ENCODE measurements around the gene TEAD2.

DNA sequence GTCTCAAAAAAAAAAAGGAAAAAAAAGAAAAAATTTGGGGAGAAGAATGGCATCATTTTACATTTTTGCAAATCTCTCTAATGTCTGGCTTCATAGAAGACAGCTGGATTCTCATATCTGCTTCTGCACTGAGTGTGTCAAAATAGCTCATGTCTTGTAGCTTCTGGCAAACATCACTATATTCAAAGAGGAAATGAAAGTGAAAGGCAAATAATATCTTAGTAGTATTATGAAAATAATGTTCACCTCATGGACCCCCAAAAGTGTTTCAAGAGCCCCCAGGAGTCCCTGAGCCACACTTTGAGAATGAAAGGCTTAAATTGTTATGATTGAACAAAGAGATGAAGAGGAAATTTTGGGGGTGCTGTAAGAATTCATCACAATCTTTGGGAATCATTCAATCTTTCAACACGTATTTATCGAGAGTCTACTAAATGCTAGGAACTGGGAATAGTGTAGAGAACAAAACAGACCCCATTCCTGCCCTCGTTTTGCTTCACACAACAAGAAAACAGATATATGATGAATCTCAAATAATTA, 36.0 kb downstream of the TEAD2 start:
- TF ChIP-seq CTCF (IDR thresholded peaks at IDR 0.05; ENCODE audit: insufficient read depth, low read length, poor library complexity, severe bottlenecking) (no peak), EZH2phosphoT487 (conservative IDR thresholded peaks at IDR 0.05; ENCODE audit: low read length) (no peak)

Measured in SU-DHL-6 (cell line).